Liver (tissue), 9 donors: ENCODE measurements around the gene CRYL1. TPM values are rescaled to one million over a fixed set of nuclear protein-coding genes. Genes with fewer than 3 reads are reported as not detected.

Source experiments
- DNase-seq: peaks from one replicate; pipeline ENCODE4 v3.0.0-alpha.2; 2017; ENCODE audit warnings: low spot score
- H3K27ac ChIP-seq, 2 donors: one replicate each; pipeline ENCODE4 v1.7.0; 2013; ENCODE audit warnings: inconsistent platforms in 2 of 2, low read length in 2 of 2, control low read depth in 1 of 2, low read depth in 1 of 2, mild to moderate bottlenecking in 1 of 2
- H3K27me3 ChIP-seq, 4 donors: one replicate each; pipeline versions ENCODE4 v1.6.1 to v1.7.0; 2013; ENCODE audit warnings: low read length in 3 of 4, inconsistent platforms in 1 of 4, mild to moderate bottlenecking in 1 of 4, moderate library complexity in 1 of 4; ENCODE audit not compliant: control insufficient read depth in 4 of 4, insufficient read depth in 4 of 4
- H3K36me3 ChIP-seq, 4 donors: one replicate each; pipeline versions ENCODE4 v1.6.1 to v1.7.0; 2013; ENCODE audit warnings: low read length in 3 of 4, mild to moderate bottlenecking in 3 of 4, low read depth in 1 of 4, moderate library complexity in 1 of 4; ENCODE audit not compliant: control insufficient read depth in 4 of 4, insufficient read depth in 3 of 4
- H3K4me1 ChIP-seq, 4 donors: one replicate each; pipeline versions ENCODE4 v1.6.1 to v1.7.0; 2013; ENCODE audit warnings: low read length in 3 of 4, mild to moderate bottlenecking in 3 of 4, moderate library complexity in 1 of 4; ENCODE audit not compliant: control insufficient read depth in 4 of 4, insufficient read depth in 4 of 4
- H3K4me3 ChIP-seq, 3 donors: one replicate each; pipeline versions ENCODE4 v1.6.1 to v1.7.0; 2013; ENCODE audit warnings: low read length in 3 of 3, control low read depth in 1 of 3, low read depth in 1 of 3, mild to moderate bottlenecking in 1 of 3
- H3K9ac ChIP-seq, 2 donors: one replicate each; pipeline ENCODE4 v1.7.0; 2013; ENCODE audit warnings: low read length in 2 of 2, mild to moderate bottlenecking in 2 of 2, moderate library complexity in 2 of 2, control low read depth in 1 of 2, low read depth in 1 of 2
- H3K9me3 ChIP-seq, 4 donors: one replicate each; pipeline versions ENCODE4 v1.6.1 to v1.7.0; 2013; ENCODE audit warnings: low read length in 3 of 4; ENCODE audit not compliant: control insufficient read depth in 4 of 4
- CTCF ChIP-seq: fragments of 150-350 bp; IDR thresholded peaks from 2 replicates; pipeline ENCODE4 v1.5.1; 2017; ENCODE audit warnings: improper control_type of control experiment, low read depth, low read length; ENCODE audit not compliant: missing input control
- EGR1 ChIP-seq, 2 donors: IDR thresholded peaks; 2 replicates each; pipeline ENCODE4 v1.6.1; 2016 to 2018; ENCODE audit warnings: antibody characterized with exemption in 2 of 2, low read depth in 2 of 2
- FOXA1 ChIP-seq: IDR thresholded peaks from 2 replicates; pipeline ENCODE4 v1.6.1; 2016; ENCODE audit warnings: antibody characterized with exemption
- FOXA2 ChIP-seq: IDR thresholded peaks from 2 replicates; pipeline ENCODE4 v1.6.1; 2016; ENCODE audit warnings: antibody characterized with exemption
- GABPA ChIP-seq, 2 donors: IDR thresholded peaks in 1 of 2; conservative IDR thresholded peaks in 1 of 2; 2 replicates each; pipeline ENCODE4 v1.6.1; 2016; ENCODE audit warnings: antibody characterized with exemption in 2 of 2, mild to moderate bottlenecking in 1 of 2, moderate library complexity in 1 of 2
- HNF4A ChIP-seq, 2 donors: conservative IDR thresholded peaks; 2 replicates each; pipeline ENCODE4 v1.6.1; 2016; ENCODE audit warnings: antibody characterized with exemption in 2 of 2, mild to moderate bottlenecking in 2 of 2
- HNF4G ChIP-seq: IDR thresholded peaks from 2 replicates; pipeline ENCODE4 v1.6.1; 2016; ENCODE audit warnings: antibody characterized with exemption
- RAD21 ChIP-seq, 2 donors: IDR thresholded peaks; 2 replicates each; pipeline ENCODE4 v1.6.1; 2016; ENCODE audit warnings: antibody characterized with exemption in 2 of 2, mild to moderate bottlenecking in 2 of 2
- REST ChIP-seq: IDR thresholded peaks from 2 replicates; pipeline ENCODE4 v1.6.1; 2016; ENCODE audit warnings: antibody characterized with exemption, mild to moderate bottlenecking
- RXRA ChIP-seq, 2 donors: IDR thresholded peaks; 2 replicates each; pipeline ENCODE4 v1.6.1; 2017 to 2018; ENCODE audit warnings: antibody characterized with exemption in 2 of 2, mild to moderate bottlenecking in 1 of 2
- SP1 ChIP-seq: IDR thresholded peaks from 2 replicates; pipeline ENCODE4 v1.6.1; 2018; ENCODE audit warnings: antibody characterized with exemption, mild to moderate bottlenecking
- TAF1 ChIP-seq: conservative IDR thresholded peaks from 2 replicates; pipeline ENCODE4 v1.6.1; 2016; ENCODE audit warnings: antibody characterized with exemption, mild to moderate bottlenecking
- WGBS: extraction: QIAGEN DNeasy Blood & Tissue Kit; methylation state at CpG from one replicate; pipeline ENCODE4 v1.1.7; 2013; 5-methylcytosine and 5-hydroxymethylcytosine counted together
- polyA plus RNA-seq, 2 donors: library from polyadenylated mRNA; stranded (reverse) in 1 of 2; unstranded in 1 of 2; fragments of 200-250 nt in 1 of 2; fragments of >200 nt in 1 of 2; fragmentation: Nextera tagmentation in 1 of 2; extraction: Ambion mirVana in 1 of 2; gene quantifications; one replicate each; pipeline versions ENCODE4 v1.2.1 to v1.2.3, GENCODE V29; 2013 to 2015
- total RNA-seq, 2 donors: library from RNA; depleted of rRNA; stranded (reverse); fragments of >200 nt; gene quantifications; one replicate each; pipeline ENCODE4 v1.2.3, GENCODE V29; 2014
- TF ChIP-seq, protein P1 (sequence below): IDR thresholded peaks from 2 replicates; pipeline ENCODE4 v1.6.1; 2016; ENCODE audit warnings: antibody characterized with exemption
- donor health status: healthy.
- donor health status: healthy.
- donor health status: healthy.
- donor health status: healthy.
- donor health status: healthy.

The CRYL1 gene
- total and polyA plus RNA-seq, 4 donors, result 87.8 to 179 (median 168) TPM

DNA sequence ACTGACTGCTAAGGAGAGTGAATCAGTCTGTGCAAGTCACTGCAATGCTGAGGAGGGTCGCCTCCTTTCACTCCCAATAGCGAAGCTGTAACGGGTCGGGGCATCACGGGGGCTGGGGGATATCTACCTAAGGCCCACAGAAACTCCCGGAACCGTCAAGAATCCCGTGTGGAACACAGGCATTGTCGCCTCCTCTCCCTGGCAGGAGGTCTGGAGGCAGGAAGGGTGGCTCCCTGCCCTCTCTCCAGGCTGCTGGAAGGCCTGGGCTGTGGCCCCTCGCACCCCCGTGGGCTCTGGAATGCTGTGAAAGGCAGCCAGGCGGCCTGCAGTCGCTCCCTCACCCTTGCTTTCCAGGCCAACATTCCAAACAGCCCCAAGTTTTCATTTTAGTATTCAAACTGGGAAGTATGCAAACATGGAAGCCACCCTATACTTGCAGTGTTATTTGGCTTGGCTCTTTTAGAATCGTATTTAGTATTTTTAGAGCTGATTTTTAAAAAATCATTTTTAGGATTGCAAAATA lies 109.4 kb downstream of the CRYL1 start (continued):
- no peak for TF ChIP-seq EGR1 (IDR thresholded peaks at IDR 0.05; ENCODE audit: low read depth in 2 of 2)

- DNase-seq, result no peak
- TF ChIP-seq RXRA (IDR thresholded peaks at IDR 0.05) (no peak), EGR1 (IDR thresholded peaks at IDR 0.05; ENCODE audit: low read depth in 2 of 2) (no peak), HNF4G (no peak), GABPA (IDR thresholded peaks at IDR 0.05 in 1 of 2, conservative IDR thresholded peaks at IDR 0.05 in 1 of 2) (no peak), TAF1 (no peak), HNF4A (conservative IDR thresholded peaks at IDR 0.05) (no peak), FOXA1 (no peak), FOXA2 (no peak), REST (no peak), SP1 (no peak), CTCF (no peak)
- TF ChIP-seq, protein P1, sequence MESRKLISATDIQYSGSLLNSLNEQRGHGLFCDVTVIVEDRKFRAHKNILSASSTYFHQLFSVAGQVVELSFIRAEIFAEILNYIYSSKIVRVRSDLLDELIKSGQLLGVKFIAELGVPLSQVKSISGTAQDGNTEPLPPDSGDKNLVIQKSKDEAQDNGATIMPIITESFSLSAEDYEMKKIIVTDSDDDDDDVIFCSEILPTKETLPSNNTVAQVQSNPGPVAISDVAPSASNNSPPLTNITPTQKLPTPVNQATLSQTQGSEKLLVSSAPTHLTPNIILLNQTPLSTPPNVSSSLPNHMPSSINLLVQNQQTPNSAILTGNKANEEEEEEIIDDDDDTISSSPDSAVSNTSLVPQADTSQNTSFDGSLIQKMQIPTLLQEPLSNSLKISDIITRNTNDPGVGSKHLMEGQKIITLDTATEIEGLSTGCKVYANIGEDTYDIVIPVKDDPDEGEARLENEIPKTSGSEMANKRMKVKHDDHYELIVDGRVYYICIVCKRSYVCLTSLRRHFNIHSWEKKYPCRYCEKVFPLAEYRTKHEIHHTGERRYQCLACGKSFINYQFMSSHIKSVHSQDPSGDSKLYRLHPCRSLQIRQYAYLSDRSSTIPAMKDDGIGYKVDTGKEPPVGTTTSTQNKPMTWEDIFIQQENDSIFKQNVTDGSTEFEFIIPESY, result no peak
- Histone ChIP-seq H3K9ac (no peak overlapping the region), H3K36me3 (peaks cover 8 to 36% (median 19%) of the 10 kb centered on the region in 4 donors), H3K27me3 (no peaks in the 10 kb centered on the region), H3K4me1 (no peaks in the 10 kb centered on the region), H3K4me3 (no peak overlapping the region), H3K9me3 (no peaks in the 10 kb centered on the region), H3K27ac (no peak overlapping the region)
- 96% methylated on average over 27 of the region's 27 CpGs for WGBS
Measured at GRCh38 chr13:20415694-20416107, 110.0 kb downstream of the CRYL1 start.

DNA sequence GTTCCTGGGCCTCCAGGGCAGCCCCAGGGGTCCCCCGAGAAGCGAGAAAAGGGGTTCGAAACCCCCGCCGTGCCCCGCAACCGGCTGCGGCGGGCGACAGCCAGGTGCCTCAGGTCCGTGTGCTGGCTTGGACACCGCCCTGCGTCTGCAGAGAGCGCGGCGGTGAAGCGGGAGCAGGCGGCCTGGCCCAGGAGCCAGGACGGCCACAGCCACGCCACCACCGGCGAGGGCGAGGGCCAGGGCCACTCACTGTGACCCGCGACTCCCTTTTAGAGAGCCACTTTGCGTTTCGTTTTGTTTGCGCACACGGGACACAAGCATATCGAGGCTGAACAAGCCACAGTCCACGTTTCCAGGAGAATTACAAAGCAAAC lies 110.4 kb downstream of the CRYL1 start:
- no peaks in the 10 kb centered on the region for H3K9me3 ChIP-seq
- H3K4me3 ChIP-seq, result no peak overlapping the region
- 84% methylated on average over 31 of the region's 31 CpGs for WGBS
- no peak overlapping the region for H3K9ac ChIP-seq
- H3K36me3 ChIP-seq, result peaks cover 8 to 35% (median 19%) of the 10 kb centered on the region in 4 donors
- H3K27ac ChIP-seq, result no peak overlapping the region
- no peaks in the 10 kb centered on the region for H3K4me1 ChIP-seq
- H3K27me3 ChIP-seq, result no peaks in the 10 kb centered on the region
- TF ChIP-seq FOXA2, result no peak
- no peak for TF ChIP-seq EGR1 (IDR thresholded peaks at IDR 0.05; ENCODE audit: low read depth in 2 of 2)
- TF ChIP-seq RAD21 (IDR thresholded peaks at IDR 0.05), result no peak
- TF ChIP-seq REST, result no peak
- no peak for DNase-seq
